NCI-H446 (cell line): ENCODE data around the gene NUDT22.

Source experiments
- DNase-seq, 2 experiments: peaks; one replicate each; lab custom pipeline; 2025; lab: John Stamatoyannopoulos, UW

The NUDT22 gene

DNA sequence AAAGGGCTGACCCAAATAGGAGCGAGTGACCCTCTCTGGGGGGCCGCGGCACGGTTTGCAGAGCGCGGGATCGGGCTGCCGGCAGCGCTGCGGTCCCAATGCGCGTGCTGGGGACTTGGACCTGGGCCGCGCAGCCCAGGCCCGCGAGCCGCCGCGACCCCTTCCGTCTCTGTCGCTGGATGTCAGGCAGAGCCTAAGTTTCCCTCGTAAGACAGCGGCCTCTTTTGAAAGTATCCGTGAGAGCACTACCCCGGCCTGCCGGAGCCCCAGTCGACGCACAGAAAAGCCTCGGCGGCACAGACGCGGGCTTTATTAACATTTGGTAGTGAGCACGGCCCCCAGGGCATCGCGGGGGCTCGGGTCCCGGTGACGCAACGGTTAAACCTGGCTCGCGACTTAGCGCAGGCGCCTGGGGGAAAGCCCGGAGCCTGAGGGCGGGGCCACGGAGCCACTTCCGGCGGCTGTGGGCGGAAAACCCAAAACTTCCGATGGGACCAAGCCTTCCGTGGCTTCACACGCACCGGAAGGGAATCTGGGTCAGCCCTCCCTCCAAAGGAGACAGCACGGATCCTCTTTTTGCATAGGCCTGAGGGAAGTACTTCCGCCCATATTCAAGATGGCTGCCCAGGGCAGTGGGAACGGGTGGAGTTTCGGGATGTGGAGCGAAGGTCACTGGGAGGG, 43.6 kb downstream of the NUDT22 start:
- DNase-seq: peak; percentile 100

DNA sequence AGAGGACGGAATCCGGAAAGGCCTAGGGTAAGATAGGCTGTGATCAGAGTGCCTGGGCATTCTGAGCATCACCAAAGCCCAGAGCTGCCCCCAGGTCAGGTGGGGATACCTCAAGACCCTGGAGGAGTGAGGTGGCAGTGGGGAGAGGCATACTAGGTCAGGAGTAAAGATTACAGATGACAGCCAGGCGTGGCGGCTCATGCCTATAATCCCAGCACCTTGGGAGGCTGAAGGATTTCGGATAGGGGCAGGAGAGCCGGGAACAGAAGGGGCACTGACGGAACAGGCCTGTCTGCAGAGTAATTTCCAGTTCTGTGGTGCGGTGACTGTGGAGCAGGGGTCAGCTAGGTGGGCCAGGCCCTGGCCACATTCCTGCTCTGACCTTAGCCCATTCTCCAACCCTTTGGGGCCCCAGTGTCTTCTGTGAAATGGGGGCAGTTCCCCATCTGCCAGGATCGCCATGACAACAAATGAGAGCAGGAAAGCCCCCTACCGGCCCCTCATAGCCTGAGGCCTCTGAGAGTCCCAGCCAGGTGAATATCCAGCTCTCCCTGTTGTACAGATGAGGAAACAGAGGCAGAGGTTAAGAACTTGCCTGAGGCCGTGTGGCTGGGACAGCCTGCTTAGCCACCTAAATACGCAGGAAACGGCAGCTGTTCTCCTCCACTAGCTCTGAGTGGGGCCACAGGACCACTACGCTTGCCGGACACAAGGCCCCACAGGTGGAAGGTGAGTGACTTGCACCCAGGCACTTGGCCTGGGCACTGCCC, 49.1 kb downstream of the NUDT22 start:
- no peak for DNase-seq

DNA sequence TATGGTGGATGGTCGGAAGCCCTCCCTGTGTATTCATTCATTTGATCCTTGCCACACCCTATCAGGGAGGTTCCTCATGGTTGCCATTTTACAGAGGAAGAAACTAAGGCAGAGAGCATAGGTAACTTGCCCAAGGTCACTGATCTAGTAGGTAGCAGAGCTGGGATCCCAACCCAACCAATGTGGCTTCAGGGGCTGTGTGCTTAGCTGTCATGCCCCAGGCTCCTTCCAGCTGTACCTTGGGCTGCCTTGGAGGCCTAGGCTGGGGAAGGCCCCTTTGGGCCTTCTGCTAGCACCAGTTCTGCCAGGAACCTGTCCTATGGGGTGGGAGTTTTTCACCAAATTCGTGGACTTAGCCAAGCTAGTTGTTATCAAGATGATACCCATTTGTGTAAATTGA, 49.8 kb downstream of the NUDT22 start:
- no peak for DNase-seq

DNA sequence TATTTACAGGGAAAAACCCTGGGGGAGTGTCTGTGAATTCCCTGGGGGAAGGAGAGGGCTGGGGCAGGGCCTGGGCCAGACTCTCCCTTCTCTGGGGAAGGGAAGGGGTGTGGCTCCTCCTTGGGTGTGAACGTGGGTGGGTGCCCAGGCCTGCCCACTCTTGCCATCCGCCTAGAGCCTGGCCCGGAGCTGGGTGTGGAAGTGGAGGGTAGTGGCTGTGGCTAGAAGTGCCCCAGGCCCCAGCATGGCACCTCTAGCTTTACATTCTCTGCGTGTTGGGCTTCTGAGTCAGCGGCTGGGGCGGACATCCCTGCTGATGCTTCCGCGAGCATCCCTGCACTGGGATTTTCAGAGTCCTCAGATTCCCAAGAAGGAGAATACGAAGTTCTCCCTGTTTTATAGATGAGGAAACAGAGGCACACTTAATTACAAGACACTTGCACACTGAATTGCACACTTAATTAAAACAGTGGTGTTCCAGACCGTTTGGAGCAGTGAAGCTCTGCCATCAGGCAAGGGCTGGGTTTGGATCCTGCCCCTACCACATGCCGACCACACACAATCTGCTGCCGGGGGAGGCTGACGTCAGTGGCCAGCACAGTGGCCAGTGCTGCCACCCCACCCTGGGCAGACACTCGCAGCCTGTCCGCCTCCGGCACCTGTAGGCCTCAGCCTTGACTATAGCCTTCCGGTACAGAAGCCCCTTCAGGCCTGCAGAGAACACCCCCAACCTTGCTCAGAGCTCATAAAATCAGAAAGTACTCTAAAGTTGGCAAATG, 50.8 kb downstream of the NUDT22 start:
- no peak for DNase-seq

DNA sequence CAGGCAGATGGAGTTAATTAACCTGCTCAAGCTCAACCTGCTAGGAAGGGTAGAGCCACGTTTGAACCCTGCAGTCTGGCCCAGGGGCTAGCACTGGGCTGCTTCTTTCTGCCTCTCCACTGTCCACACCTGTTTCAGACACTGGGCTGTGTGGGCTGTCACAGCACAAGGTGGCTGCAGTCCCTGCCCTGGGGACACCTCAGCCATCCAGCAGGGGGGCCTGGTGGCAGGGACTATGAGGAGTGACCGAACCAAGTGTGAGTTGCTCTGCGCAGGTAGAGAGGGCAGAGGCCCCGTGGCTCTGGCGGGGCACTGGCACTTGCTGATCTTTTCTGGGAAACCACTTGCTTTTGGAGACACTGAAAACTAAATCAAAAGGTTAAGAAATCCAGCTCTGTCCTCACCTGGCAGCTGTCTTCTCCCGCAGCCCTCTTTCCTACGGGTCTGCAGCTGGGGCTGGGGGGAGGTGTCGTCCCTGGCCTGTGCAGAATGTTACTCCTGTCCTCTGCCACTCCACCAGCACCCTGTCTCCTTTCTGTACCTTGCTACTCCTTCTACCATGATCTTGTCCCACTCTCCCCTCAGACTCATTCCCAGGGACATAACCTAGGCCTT, 52.6 kb downstream of the NUDT22 start:
- DNase-seq: no peak
